PC-9 (cell line): ENCODE results near the gene HSFX2.
"Not testable (repeated sequence)": the region's sequence is repeated elsewhere in the genome, so short reads cannot be mapped to it uniquely, and the experiment has no call there.

Experiments used
- CTCF ChIP-seq: fragments of 200-600 bp; sonication (generic); conservative IDR thresholded peaks from 2 replicates; pipeline ENCODE4 v1.6.1; 2017; ENCODE audit warnings: mixed run types, antibody characterized with exemption, mild to moderate bottlenecking, moderate library complexity
- EZH2 ChIP-seq: fragments of 200-600 bp; sonication (generic); IDR thresholded peaks from 2 replicates; pipeline ENCODE4 v1.8.0; 2017; ENCODE audit warnings: antibody characterized with exemption, low read depth

GRCh38 chrX:149551939-149552248, 43.2 kb downstream of the HSFX2 start:
- TF ChIP-seq CTCF, EZH2: not testable (repeated sequence)
